GM19372 (cell line): ENCODE data around the gene SNAPIN.
A peak's percentile ranks its signal among the peaks of the same experiment; 100 is the strongest.

Source experiments
- ATAC-seq: cut with Tn5 transposase; IDR thresholded peaks from one replicate; pipeline ENCODE4 v1.9.1; 2021; ENCODE audit warnings: mild to moderate bottlenecking, low read depth, moderate library complexity; ENCODE audit not compliant: unreplicated experiment

Gene SNAPIN, protein sequence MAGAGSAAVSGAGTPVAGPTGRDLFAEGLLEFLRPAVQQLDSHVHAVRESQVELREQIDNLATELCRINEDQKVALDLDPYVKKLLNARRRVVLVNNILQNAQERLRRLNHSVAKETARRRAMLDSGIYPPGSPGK

DNA sequence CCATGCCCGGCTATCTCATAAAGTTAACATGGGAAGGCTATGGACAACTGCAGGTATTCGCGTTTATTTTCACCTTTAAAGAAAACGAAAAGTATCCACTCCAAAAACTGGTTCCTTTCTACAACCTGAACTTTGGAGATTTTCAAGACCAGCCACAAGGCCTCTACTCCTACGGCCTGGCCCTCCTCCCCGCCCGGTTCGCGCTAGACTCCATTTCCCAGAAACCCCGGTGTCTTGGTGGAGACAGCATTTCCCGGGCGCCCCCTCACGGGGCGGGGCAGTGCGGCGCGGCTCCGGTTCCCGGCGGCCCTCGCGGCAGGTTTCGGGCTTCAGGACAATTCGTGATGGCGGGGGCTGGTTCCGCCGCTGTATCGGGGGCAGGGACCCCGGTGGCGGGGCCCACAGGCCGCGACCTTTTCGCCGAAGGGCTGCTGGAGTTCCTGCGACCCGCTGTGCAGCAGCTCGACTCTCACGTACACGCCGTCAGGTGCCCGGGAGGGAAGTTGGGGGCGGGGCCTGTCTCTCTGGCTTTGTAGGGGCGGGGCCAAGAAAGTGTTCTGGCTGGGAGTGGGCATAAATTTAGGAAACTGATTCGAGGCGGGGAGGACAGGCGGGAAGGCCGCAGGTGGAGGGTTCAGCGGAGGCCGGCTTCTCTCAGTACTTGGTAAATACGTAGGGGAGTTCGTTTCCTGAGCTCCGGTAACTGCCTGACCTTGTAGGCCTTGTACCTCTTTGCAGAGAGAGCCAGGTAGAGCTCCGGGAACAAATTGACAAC is at the start of gene SNAPIN:
TSS of gene SNAPIN (plus strand) at position 304 of the 775 bp plus-strand sequence. CDS start at position 345, 41 bp downstream.
- peak; percentile 94 for ATAC-seq

DNA sequence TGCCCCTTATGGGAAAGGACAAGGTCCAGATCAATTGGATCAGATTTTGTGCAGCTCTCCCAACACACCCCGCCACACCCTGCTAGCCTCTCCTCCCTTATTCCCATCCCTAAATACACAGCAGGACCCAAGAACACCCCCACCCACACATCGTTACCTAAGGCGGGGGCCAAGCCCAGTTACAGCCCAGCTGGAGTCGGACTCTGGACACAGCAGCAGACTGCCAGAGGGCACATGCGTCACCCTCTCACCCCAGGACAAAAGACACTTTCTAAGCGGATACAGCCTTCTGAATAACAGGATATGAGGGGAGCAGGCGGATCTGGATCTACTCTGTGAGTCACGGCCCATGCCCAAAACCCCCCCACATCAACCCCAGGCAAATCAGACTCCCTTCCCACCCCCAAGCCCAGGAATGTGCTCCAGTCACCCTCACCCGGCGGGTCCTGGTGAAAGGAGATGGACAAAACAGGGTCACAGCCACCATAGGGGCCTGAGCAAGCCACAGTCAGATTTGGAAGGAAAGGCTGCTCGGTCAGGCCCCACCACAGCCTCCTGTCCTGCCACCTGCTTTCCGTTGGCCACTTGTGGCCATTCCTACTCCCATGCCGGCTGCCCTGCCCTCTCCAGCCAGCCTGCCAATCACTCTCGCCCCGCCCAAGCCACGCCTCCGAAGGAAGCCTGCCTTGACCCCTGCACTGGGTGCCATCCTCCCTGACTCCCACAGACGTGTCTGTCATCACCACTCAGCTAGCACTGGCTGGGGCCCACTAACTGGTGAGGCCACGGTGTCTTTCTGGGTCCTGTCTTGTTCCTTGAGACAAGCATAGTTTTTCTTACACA is 49.5 kb upstream of the SNAPIN start:
- ATAC-seq, result no peak

DNA sequence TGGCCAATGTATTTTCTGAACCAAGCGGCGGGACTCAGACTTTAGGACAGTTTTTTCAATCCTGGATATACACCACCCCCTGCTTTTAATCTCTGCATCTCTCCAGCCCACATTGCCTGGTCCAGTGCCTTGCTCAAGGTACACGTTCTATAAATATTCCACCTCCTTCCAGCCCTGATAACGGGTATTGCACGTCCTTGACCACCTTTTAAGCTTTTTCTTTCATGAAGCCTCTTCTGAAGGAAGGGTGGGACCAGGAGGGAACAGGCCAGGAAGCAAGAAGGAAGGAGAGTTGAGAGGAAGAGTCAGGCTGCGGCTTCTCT is 49.0 kb upstream of the SNAPIN start:
- no peak for ATAC-seq

DNA sequence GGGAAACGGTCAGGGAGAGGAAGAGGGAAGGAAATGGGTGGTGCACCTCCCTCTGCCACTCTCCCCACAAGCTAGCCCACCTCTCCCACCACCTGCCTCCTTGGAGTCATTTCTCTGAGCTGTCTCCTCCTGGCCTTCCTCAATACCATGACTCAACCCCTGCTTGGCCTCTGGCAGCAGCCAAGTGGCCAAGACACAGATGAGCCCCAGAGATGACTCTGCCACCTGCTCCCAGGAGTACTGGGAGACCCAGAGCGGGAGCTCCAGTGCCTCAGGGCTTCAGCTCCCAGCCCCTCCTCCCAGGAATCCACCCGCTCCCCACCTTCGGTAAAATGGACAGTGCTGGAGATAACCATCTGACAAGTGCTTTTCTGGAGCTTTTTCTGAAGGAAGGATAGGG is 48.2 kb upstream of the SNAPIN start:
- ATAC-seq, result no peak

DNA sequence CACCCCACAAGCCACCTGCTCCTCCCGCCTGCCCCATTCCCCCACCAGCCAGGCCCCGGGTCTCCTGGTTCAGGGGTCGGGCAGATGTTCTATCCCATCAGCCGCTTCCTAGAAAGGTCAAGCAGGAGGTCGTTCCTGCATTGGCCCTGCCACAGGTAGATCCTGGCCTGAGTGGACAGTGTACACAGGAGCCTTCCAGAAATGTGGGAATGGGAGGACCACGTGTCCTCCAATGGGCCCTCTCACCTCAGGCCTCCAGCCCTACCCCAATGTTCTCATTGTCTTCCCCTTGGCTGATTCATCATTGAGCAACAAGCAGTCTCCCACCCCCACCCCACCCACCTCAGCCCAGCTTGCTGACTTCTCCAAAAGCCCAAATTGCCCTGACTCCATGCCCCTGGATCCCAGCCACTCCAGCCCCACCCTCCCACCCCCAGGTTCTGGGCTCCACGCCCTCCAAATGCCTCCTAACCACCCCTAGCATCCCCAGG is 47.6 kb upstream of the SNAPIN start:
- ATAC-seq, result no peak

DNA sequence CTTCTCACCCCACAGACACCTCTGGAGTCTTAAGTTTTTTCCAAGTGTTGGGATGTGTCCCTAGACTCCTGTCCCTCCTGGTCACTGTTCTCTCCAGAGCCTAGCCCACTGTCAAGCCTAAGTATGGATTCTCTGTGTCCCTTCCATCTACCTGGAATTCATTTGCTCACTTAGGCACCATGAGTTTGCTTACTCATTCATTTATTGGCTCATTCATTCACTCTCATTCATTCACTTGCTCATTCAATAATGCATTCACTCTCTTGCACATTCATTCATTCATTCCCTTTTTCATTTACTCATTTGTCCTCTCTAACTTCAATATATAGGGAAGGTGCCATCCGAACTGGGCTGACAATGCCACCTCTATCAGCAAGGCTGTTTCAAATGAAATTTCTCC is 47.1 kb upstream of the SNAPIN start:
- ATAC-seq, result no peak

DNA sequence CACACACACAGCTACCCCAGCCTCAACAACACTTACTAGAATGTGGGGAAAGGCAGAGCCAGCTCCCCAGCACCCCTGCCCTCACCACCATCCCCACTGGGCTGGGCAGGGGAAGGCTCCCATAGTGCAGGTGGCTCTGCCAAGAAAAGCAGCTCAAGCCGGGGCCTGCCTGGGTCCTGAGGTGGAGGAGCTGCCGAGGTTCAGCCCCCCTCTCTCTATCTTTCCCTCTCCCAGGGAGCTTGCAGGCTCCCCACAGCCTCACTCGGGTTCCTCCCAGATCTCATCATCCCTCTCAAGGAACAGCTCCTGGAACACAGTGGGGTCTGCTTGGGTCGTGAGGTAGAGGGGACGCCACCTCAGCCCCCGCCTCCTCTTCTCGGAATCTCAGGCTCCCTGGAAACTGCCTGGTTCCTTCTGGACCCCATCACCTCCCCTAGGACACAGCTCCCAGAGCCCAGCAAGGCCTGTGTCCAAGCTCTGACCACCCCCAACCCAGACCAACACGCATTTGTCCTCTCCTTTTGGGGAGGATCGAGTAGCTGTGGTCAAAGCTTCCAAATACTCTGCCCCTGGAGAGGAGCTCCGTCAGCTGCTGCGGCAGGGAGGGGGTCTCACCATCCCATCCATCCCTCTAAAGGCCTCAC is 46.3 kb upstream of the SNAPIN start:
- no peak for ATAC-seq

DNA sequence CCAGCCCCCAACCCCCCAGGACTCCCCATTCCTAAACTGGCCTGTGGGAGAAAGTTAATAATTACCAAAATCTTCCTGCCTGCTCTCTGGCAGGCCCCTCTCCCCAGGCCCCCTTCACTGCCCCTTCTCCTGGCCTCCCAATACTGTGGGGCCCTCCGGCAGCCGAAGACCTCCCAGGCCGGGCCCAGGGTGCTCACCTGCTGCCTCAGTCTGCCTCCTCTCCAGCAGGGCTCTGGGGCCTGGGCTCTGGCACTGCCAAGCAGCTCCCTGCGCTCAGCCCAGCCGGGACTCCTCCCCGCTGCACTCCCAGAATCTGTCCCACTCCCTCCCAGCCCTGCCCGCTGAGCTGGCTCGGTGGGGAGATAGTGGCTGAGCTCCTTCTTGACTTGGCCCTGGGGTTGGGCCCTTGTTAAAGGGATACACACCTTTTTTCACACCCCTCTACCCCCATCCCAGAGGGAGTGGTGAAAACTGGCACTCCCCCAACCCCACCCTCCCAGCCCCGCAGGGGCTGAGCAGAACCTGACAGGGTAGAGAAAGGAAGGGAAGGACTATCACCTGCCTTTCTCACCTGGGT is 45.7 kb upstream of the SNAPIN start, which contains the start of gene S100A16:
TSS of gene S100A16 (minus strand) at position 383 of the 577 bp plus-strand sequence. CDS start 4,986 bp downstream, outside the sequence.
- no peak for ATAC-seq

DNA sequence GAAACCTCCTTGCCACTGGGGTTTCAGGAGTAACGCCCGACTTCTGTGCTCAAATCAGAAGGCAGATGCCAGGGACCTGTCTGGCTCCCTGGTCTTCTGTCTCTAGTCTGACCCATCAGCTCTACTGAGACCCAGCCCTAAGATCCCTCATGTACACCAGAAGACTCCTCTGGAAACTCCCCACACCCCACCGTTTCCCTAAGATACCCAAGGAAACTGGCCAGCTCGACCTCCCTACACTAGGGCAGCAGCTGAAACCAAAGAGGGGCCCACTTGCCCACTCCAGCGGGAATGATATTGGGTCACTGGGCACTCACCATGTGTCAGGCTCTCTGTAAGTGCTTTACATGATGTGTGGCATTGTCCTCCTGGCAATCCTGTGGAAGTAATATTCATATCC is 45.1 kb upstream of the SNAPIN start:
- ATAC-seq, result no peak

DNA sequence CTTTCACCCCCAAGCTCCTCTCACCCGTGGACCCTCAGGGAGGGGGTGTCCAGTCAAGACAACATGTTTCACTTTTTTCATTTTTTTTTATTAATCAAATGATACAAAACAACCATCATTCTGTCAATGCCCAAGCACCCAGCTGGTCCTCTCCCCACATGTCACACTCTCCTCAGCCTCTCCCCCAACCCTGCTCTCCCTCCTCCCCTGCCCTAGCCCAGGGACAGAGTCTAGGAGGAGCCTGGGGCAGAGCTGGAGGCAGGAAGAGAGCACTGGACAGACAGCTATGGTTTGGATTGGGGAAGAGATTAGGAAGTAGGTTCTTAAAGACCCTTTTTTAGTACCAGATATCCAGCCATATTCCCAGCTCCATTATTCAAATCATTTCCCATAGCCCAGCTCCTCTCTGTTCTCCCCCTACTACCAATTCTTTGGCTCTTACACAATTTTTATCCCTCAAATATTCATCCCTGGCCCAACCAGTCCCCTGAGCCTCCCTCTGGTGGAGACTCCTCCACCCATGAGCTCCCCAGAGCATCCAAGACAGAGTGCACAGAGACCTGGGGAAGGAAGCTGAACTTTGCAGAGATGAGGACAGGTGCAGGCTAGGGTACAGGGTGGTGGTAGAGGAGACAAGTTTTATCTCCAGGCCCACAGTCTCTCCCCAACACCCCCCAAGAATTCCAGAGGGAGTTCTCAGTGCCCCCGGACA is 44.2 kb upstream of the SNAPIN start:
- ATAC-seq, result no peak

DNA sequence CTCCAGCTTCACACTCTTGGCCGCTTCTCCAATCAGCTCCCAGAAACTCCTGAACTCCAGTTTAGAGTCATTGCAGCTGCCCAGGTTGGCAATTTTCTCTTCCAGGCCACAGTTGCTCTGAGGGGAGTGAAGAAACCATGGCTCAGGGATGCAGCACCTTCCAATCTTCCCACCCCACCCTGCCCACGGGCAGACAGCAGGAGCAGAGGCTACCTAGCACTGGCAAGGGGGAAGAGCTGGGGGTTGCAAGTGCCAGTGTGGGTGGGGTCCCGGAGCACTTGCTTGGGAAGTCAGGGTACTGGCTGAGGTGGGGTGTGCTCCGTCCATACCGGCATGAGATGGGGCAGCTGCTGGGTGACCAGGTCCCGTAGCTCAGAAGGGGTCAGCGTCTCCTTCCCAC is 43.6 kb upstream of the SNAPIN start:
- no peak for ATAC-seq

DNA sequence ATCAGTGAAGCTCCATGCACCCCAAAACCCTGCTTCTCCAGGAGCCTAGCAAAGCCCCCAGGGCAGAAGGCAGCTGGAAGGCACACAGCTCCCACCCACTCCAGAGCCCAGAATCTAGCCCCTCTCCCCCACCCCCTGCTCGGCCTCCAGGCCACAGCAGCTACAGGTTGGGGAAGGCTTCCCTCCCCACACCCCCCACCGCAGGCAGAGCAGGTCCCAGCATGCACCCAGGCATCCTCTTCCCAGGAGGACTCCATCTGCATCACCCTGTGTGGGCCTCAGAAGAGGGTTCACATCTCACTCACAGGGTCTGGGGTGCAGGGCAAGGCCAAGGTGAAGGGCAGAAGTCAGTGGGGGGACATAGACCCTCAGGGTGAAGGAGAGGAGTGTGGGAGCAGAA is 43.1 kb upstream of the SNAPIN start:
- no peak for ATAC-seq

DNA sequence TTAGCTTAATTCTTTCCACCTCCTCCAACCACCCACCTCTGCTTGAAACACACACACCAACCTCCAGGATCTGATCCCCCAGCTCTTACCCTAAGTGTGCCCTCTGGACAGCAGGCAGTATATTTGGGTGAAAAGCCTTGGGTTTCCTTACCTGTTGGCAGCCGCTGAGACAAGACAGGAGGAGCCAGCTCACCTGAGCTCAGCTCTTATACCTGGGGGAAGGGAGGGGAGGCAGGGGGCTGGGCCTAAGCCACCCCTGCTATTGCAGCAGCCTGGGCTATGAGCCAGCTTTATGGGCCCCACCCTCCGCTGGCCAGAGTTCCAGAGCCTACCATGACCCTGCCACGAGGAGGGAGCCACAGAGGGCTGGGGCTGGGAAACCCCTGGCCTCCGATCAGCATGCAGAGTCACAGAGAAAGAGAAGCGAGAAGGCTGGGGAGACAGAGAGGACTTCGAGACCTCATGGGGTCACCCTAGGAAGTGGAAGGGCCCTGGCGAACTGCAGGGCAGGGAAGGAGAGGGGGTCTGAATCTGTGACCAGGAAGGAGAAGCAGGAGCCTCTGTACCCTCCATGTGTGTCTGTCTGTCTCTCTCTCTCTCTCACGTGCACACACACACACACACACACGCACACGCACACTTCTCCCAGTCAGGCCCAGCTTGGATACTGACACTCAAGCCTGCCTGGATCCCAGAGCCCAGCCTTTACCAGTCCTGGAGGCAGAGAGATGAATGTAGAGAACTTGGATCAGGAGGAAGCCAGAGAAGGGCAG is 42.2 kb upstream of the SNAPIN start, which contains the start of gene S100A14:
TSS of gene S100A14 (minus strand) at position 182 of the 773 bp plus-strand sequence. CDS start 467 bp downstream, outside the sequence.
- no peak for ATAC-seq

DNA sequence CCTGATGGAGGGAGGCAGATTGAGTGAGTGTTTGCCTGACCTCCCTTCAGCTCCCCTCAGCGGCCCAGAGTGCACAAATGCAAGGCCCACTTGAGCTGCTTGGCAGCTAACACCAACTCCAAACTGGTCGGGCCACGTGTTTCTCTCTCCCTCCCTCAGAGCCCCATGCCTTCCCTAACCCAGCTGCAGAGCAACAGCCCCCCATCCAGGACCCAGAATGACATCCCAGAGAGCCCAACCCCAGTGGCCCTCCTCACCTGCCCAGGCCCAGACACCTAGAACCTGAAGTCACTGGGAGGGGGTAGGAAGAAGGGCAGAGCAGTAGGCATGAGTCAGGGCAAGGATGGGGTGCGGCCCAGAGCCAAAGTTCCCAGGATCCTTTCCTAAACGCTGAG is 41.6 kb upstream of the SNAPIN start:
- ATAC-seq, result no peak

DNA sequence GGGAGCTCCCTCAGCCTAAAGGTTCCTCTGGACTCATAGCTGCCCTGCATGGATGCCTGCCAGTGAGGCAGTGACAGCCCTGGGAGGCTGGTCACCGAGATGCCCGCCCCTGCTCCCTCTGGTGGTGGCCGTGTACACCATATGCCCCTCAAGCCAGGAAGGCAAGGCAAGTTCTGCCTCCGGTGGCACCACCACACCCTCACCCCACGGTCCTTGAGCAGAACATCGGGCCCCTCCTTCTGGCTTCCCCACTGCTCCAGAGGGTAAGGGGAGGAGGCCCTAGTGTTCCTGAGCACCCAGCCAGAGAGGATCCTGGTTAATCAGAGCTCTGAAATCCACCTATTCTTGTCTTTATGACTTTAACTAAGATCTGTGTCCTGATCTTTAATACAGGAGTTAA is 40.8 kb upstream of the SNAPIN start:
- no peak for ATAC-seq

DNA sequence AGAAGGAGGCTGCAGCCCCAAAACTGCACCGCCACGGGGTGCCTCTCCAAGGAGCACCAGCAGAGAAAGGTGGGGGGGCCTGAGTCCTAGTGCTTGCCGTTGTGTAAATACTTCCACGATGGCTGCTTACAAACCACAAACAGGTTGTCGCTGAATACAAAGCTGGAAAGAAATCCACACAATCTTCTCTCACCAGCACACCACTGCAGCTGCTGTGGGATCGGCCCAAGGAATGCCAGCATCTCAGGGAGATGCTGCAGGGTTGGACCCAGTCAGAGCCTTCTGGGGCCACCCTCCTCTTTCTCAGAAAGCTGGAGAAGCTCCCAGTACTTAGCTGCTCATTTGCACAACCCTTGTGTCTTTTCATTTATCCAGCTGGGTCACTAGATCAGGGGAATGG is 39.3 kb upstream of the SNAPIN start:
- ATAC-seq, result no peak

DNA sequence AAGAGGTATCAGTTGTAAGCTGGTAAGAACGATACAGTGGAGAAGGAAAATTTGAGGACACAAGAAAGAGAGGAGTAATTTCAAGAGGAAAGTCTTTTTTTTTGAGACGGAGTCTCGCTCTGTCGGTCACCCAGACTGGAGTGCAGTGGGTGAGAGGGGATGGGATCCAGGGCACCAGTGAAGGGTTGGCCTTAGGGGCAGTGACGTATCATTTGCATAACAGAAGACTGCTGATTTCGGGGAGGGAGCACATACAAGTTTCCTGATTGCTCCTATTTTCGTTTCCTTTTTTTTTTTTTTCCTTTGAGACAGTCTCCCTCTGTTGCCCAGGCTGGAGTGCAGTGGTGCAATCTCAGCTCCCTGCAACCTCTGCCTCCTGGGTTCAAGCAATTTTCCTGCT is 35.4 kb upstream of the SNAPIN start:
- no peak for ATAC-seq

DNA sequence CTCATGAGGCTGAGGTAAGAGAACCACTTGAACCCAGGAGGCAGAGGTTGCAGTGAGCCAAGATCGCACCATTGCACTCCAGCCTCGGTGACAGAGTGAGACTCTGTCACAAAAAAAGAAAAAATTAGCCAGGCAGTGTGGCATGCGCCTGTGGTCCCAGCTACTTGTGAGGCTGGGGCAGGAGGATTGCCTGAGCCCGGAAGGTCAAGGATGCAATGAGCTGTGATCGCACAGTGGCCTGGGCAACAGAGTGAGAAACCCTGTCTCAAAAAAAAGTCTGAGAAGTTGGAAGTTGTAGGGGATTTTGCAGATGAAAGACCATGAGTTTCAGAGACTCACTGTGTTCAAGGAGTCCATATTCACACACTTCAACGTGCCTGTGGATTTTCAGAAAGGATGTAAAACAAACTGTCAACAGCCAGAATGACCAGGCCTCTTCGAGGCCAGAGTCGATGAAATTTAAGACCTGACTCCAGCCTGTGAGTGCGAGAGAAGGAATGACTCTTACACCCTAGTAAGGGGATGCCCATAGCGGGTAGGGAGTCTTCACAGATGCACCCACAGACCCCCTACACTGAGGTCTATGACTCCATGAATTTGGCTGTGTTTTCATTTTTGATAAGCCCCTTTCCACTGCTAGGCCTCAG is 33.4 kb upstream of the SNAPIN start:
- no peak for ATAC-seq
